ENCODE measurements around the gene C2orf49. TPM values are rescaled to one million over a fixed set of nuclear protein-coding genes. Genes with fewer than 3 reads are reported as not detected.

Gene C2orf49
- polyA plus RNA-seq (2013, experiment 1 of 2; ENCODE audit: insufficient read length): 13.1 TPM
- polyA plus RNA-seq (2013, experiment 2 of 2; ENCODE audit: insufficient read length): 13.6 TPM

DNA sequence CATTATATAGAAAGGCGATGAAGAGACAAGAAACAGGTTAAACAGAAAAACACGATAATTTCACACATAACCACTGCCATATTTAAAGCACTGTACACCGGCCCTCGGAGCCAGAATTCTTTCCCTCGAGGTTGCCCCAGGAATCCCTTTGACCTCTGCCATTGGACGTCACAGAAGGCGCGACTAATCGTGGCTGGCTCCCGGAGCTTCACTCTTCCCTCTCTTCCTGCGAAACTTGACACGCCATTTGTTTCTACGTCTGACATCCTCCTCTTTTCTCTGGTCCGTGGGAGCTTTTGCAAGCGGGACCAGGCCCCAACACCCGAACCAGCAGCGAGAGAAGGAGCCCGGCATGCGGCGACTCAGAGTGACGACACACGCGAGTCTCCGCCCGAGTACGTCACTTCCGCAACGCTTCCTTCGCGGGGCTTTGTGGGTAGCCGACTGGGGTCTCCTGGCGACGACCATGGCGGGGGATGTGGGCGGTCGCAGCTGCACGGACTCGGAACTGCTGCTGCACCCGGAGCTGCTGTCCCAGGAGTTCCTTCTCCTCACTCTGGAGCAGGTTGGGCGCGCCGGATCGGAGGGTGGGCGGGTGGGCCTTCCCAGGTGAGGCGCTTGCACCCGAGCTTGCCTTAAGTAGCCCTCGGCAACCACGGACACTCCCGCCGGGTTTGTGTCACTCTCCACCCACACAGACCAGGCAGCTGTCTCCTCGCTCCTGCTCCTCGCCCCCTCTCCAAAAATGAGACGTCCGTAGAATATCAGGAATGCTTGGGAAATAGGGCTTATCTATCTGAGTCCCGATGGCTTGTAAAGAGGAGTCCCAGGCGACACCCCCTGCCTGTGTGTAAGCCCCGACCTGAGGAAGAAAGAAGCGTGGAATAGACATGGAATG lies at the start of gene C2orf49:
Gene C2orf49 (plus strand): TSS at position 419 of the 898 bp plus-strand sequence. CDS start 48 bp downstream, at position 467.
- DNase-seq: peak; percentile 88

DNA sequence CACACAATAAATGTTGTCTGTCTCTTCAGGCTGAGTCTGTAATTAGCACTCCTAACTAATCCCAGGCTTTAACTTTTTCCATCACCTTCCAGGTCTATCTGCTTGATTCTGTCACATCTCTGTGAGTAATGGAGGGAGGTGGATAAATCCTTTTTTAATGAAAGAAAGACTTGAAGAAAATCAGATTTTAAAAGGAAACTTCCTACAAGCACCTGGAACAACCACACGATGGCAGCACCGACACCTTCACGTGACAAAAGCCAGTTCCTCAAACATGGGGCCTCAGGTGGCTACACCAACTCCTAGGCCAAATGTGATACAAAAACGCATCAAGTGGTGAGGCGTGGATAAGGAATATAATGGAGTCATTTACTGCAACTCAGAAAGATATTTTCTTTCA lies 49.6 kb upstream of the C2orf49 start:
- peak; percentile 36 for DNase-seq

DNA sequence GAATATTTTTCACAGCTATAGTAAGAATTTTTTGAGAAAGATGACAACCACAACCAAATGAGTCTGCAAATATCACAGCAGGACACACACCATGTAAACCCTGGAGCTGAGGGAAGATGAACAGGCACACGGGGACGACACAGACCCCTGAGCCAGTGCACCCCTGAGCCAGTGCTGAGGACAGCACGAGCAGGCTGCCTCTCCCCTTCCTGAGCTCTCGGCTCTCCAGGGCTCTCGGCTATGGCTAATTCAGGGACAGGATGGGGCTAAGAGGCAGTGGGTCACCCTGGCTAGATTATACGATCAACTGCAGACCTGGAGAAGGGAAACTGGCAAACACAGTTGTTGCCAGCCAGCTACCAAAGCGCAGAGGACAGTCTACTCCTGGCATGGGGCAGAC lies 49.2 kb upstream of the C2orf49 start:
- no peak for DNase-seq

DNA sequence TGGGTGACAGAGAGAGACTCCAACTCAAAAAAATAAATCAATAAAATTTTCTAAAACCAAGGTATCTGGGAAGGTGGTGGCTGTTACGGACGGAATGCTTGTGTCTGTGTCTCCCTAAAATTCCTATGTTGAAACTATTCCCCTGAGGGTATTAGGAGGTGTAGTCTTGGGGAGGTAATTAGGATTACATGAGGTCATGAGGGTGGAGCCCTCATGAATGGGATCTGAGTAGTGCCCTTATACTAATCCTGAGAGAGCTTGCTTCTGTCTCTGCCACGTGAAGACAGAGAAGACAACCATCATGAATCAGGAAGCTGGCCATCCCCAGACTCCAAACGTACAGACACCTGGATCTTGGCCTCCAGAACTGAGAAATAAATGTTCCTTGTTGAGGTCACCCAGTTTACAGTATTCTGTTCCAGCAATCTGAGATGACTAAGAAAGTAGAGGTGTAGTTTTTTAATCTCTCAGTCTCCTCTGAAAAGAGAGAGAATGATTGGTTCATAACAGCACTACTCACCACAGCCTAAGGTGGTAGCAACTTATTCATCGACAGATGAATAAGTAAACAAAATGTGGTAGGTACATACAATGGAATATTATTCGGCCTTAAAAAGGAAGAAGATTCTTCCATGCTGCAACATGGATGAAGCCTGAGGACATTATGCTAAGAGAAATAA lies 46.2 kb upstream of the C2orf49 start:
- no peak for DNase-seq

DNA sequence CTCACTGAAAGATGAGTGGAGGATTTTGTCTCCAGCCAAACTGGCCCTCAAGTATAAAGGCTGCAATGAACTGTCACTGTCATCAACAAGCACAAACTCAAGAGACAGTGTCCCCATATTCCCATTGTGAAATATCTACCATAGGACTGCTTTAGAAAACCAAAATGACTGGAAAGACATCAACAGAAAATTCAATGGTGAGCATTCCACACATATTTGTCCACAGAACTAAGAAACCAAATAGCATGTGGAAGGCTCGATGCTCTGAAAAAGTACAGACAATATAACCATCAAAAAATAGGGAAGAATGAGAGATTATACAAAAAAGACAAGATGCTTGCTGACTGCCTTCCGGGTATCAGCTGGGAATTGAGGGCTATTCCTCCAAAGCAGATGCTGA lies 45.4 kb upstream of the C2orf49 start:
- DNase-seq: peak; percentile 45

GRCh38 chr2:105294046-105294445 lies 43.3 kb upstream of the C2orf49 start:
- DNase-seq: peak; percentile 5

- peak; percentile 74 for DNase-seq
These were observed 42.4 kb upstream of the C2orf49 start for GRCh38 chr2:105294844-105295481.

DNA sequence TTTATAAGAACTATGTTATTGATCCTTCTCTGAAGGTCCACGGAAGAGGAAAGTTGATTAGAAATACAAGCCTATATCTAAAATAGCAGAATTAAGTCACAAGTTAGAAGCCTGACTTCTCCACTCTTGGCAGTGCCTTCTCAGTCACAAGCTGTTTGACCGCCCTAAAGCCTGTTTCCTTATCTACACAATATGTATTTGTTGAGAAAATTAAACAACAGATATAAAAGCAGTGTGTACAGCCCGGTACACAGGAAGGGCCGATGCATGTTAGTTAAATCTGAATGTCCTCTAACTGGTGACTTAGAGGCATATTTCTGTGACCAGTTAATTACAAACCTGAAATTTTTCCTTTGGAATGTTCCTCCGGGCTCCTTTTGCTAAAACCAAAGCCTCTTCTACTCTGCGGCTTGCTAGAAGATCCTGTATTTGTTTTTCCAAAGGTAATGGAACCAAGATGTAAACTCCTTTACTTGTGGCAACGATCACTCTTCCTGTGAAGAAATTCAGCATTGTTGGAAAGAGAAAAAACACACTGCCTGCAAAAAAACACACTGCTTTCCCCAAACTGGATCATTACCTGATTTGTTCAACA lies 41.2 kb upstream of the C2orf49 start:
- no peak for DNase-seq

- no peak for DNase-seq
These were observed 40.1 kb upstream of the C2orf49 start for GRCh38 chr2:105297216-105297615.

- DNase-seq: no peak
These were observed 39.3 kb upstream of the C2orf49 start for GRCh38 chr2:105298017-105298416.

- DNase-seq: no peak
These were observed 38.0 kb upstream of the C2orf49 start for GRCh38 chr2:105299290-105299689.

- no peak for DNase-seq
These were observed 35.7 kb upstream of the C2orf49 start for GRCh38 chr2:105301646-105302045.

- DNase-seq: no peak
These were observed 30.2 kb upstream of the C2orf49 start for GRCh38 chr2:105307146-105307545.

DNA sequence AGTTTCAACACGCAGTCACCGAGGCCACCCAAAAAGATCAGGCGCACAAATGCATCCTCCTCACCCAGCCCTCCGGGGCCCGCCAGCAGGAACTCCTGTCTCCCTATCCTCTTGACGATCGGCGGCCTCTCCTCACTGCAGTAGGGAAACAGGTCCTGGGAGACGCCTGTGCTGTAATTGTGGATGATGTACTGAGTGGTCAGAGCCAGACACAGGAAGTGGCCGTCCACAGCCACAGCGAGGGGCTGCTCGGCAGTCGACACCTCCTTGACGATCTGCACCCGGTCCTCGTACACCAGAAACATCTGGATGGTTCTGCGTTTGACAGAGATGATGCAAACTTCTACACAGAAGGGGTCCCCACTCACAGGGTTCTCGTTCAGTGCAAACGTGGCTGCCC lies 29.8 kb upstream of the C2orf49 start:
- DNase-seq: no peak

- no peak for DNase-seq
These were observed 29.4 kb upstream of the C2orf49 start for GRCh38 chr2:105307962-105308361.

GRCh38 chr2:105308382-105309146 lies 28.8 kb upstream of the C2orf49 start:
- DNase-seq: no peak

DNA sequence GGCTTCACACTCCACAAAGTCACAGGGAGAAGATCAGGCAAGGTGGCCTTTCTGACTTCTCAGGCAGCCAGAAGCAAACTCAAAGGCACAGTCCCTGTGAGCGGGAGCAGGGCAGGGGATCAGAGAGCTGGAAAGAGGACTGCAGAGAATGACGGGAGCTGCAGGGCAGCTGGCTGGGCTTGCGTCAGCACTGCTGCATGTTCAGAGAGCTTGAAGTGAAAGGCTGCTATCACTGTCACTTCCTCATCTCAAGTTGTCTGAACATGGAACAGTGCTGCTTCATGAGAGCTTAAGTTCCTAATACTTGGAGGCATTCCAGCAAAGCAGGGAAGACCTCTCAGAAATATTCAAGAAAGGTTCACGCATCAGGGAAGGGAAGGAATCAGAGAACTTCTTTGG lies 28.2 kb upstream of the C2orf49 start:
- DNase-seq: no peak

- DNase-seq: no peak
These were observed 23.5 kb upstream of the C2orf49 start for GRCh38 chr2:105313877-105314276.

- DNase-seq: no peak
These were observed 22.0 kb upstream of the C2orf49 start for GRCh38 chr2:105315314-105315713.

DNA sequence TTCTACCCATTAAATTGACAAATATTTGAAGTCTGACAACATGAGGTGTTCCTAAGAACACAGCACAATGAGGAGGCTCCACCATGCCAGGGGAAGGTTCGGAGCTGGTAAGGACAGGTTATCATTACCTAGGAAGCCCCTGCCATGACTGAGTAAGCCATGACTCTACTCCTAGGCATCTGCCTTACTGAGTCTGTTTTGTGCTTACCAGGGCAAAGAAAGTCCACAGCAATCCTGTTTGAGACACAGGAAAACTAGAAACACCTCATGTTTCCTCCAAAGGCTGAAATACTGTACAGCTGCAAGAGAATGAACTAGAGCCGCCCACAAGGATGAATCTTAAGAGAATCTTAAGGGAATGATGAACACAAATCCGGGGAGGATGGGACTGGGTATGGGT lies 19.4 kb upstream of the C2orf49 start:
- DNase-seq: no peak

- DNase-seq: no peak
These were observed 16.6 kb upstream of the C2orf49 start for GRCh38 chr2:105320651-105321215.

Measured in fibroblast of skin of scalp (primary cell).